Natural killer cell (primary cell): Measurements from ENCODE around the gene OR2B2. TPM values are rescaled to one million over a fixed set of nuclear protein-coding genes. Genes with fewer than 3 reads are reported as not detected.
"Not testable (repeated sequence)": the region's sequence is repeated elsewhere in the genome, so short reads cannot be mapped to it uniquely, and the experiment has no call there.

Source experiments
- ATAC-seq, 3 donors: fragments of 150-1000 bp in 2 of 3; fragments of 200-7000 bp in 1 of 3; cut with Tn5 transposase; 1 replicate in 1 of 3; 2 replicates in 2 of 3; pipeline ENCODE4 v1.10.0; 2021; ENCODE audit warnings: mild to moderate bottlenecking in 2 of 3, moderate library complexity in 2 of 3
- DNase-seq, 2 donors: peaks; one replicate each; pipeline versions ENCODE4 v3.0.0 to v3.0.0-alpha.2; 2013 to 2021; ENCODE audit warnings: mixed read lengths in 1 of 2
- H3K27ac ChIP-seq: one replicate; pipeline ENCODE4 v1.5.1; 2013; ENCODE audit warnings: mild to moderate bottlenecking, low read length
- H3K27me3 ChIP-seq: one replicate; pipeline ENCODE4 v1.6.1; 2013; ENCODE audit warnings: low read length; ENCODE audit not compliant: control insufficient read depth, insufficient read depth
- H3K36me3 ChIP-seq: one replicate; pipeline ENCODE4 v1.6.1; 2013; ENCODE audit warnings: low read length; ENCODE audit not compliant: control insufficient read depth, insufficient read depth
- H3K4me1 ChIP-seq: one replicate; pipeline ENCODE4 v1.6.1; 2013; ENCODE audit warnings: low read length; ENCODE audit not compliant: control insufficient read depth, insufficient read depth
- H3K4me3 ChIP-seq: one replicate; pipeline ENCODE4 v1.5.1; 2013; ENCODE audit warnings: low read length
- H3K9me3 ChIP-seq: one replicate; pipeline ENCODE4 v1.6.1; 2013; ENCODE audit warnings: low read length; ENCODE audit not compliant: control insufficient read depth, insufficient read depth
- H3K27ac Mint-ChIP-seq, 2 donors: one replicate each; pipeline ENCODE4 v1.8.0; 2022; ENCODE audit warnings: mild to moderate bottlenecking in 2 of 2, mixed read lengths in 2 of 2, moderate library complexity in 1 of 2
- H3K27me3 Mint-ChIP-seq, 2 donors: one replicate each; pipeline ENCODE4 v1.8.0; 2022; ENCODE audit warnings: low read depth in 2 of 2, mixed read lengths in 2 of 2
- H3K36me3 Mint-ChIP-seq: one replicate; pipeline ENCODE4 v1.8.0; 2022; ENCODE audit warnings: mixed read lengths
- H3K4me1 Mint-ChIP-seq, 2 donors: one replicate each; pipeline ENCODE4 v1.8.0; 2022; ENCODE audit warnings: mixed read lengths in 2 of 2
- H3K4me3 Mint-ChIP-seq: one replicate; pipeline ENCODE4 v1.8.0; 2022; ENCODE audit warnings: mild to moderate bottlenecking, moderate library complexity, mixed read lengths
- H3K9me3 Mint-ChIP-seq, 2 donors: one replicate each; pipeline ENCODE4 v1.8.0; 2022; ENCODE audit warnings: mixed read lengths in 2 of 2
- WGBS: methylation state at CpG from one replicate; pipeline ENCODE4 v1.1.7; 2013; ENCODE audit warnings: missing lambda C conversion rate; ENCODE audit not compliant: insufficient coverage; 5-methylcytosine and 5-hydroxymethylcytosine counted together
- intact Hi-C: fragments of 100-400 bp; cut with micrococcal nuclease; formaldehyde crosslinking; loops from one replicate; pipeline ENCODE4 v1.14.2; 2022
- total RNA-seq, 4 donors: library from RNA; stranded (reverse); fragments of 120-200 nt in 1 of 4; gene quantifications; one replicate each; pipeline versions ENCODE4 v1.2.3 to v1.2.4, GENCODE V29; 2013 to 2022
- TF ChIP-seq, protein P1 (sequence below): fragments of 200-600 bp; IDR thresholded peaks from one replicate; pipeline ENCODE4 v1.8.0; 2022; ENCODE audit warnings: antibody characterized with exemption

Gene OR2B2
- total RNA-seq, 3 donors from 2014 or later (not counting 1 experiment from before 2014, with no cell fraction given): not detected

GRCh38 chr6:27902335-27903314 is 9.6 kb downstream of the OR2B2 start:
- Histone ChIP-seq H3K4me1 (peaks cover 7% of the 10 kb centered on the region), H3K4me3 (peak overlapping the region; percentile 64), H3K36me3 (no peaks in the 10 kb centered on the region), H3K27ac (peak overlapping the region; percentile 90), H3K9me3 (no peaks in the 10 kb centered on the region), H3K27me3 (peaks cover 4% of the 10 kb centered on the region)
- peaks cover 6 to 12% of the 10 kb centered on the region in 2 donors for H3K27me3 Mint-ChIP-seq
- 2% methylated on average over 30 of the region's 38 CpGs for WGBS
- TF ChIP-seq, protein P1, sequence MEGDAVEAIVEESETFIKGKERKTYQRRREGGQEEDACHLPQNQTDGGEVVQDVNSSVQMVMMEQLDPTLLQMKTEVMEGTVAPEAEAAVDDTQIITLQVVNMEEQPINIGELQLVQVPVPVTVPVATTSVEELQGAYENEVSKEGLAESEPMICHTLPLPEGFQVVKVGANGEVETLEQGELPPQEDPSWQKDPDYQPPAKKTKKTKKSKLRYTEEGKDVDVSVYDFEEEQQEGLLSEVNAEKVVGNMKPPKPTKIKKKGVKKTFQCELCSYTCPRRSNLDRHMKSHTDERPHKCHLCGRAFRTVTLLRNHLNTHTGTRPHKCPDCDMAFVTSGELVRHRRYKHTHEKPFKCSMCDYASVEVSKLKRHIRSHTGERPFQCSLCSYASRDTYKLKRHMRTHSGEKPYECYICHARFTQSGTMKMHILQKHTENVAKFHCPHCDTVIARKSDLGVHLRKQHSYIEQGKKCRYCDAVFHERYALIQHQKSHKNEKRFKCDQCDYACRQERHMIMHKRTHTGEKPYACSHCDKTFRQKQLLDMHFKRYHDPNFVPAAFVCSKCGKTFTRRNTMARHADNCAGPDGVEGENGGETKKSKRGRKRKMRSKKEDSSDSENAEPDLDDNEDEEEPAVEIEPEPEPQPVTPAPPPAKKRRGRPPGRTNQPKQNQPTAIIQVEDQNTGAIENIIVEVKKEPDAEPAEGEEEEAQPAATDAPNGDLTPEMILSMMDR: no peak
- no peaks in the 10 kb centered on the region for H3K9me3 Mint-ChIP-seq
- intact Hi-C loops: loop anchor here (1.0 to 2.0 kb wide), 2 partner anchors 130 to 424 kb away; no protein-coding TSS in a partner anchor
- peak overlapping the region; percentile 95 to 99 for H3K27ac Mint-ChIP-seq
- H3K4me1 Mint-ChIP-seq: peaks cover 10 to 17% of the 10 kb centered on the region in 2 donors
- DNase-seq (peak; percentile 91 to 96), ATAC-seq (peak; percentile 87 to 90 (median 87))
- no peaks in the 10 kb centered on the region for H3K36me3 Mint-ChIP-seq
- H3K4me3 Mint-ChIP-seq: peak overlapping the region; percentile 91

DNA sequence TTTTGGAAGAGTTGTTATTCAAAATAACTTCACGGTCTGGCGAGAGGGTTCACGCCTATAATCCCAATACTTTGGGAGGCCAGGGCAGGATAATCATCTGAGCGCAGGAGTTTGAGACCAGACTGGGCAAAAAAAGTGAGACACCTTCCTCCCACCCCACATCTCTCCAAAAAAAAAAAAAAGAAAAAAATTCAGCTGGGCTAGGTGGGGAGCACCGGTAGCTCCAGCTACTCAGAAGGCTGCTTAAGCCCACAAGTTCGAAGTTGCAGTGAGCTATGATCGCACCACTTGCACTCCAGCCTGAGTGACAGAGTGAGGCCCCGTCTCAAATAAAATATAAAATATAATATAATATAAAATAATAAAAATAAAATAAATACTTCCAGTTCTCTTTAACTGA is 10.4 kb downstream of the OR2B2 start:
- no peaks in the 10 kb centered on the region for H3K36me3 ChIP-seq
- H3K4me1 ChIP-seq: peaks cover 7% of the 10 kb centered on the region
- peak overlapping the region; percentile 95 to 99 for H3K27ac Mint-ChIP-seq
- H3K4me3 Mint-ChIP-seq: peak overlapping the region; percentile 91
- H3K4me1 Mint-ChIP-seq: peaks cover 10 to 17% of the 10 kb centered on the region in 2 donors
- intact Hi-C loops: loop anchor here (1.0 to 2.0 kb wide), 2 partner anchors 130 to 423 kb away; no protein-coding TSS in a partner anchor
- H3K27me3 ChIP-seq: peaks cover 4% of the 10 kb centered on the region
- no peaks in the 10 kb centered on the region for H3K9me3 Mint-ChIP-seq
- no peak overlapping the region for H3K27ac ChIP-seq
- 75% methylated on average over 7 of the region's 8 CpGs for WGBS
- ATAC-seq: no peak
- peak in 1 of 2 donors; percentile 10 for DNase-seq
- H3K27me3 Mint-ChIP-seq: peaks cover 3 to 12% of the 10 kb centered on the region in 2 donors
- H3K9me3 ChIP-seq: no peaks in the 10 kb centered on the region
- no peaks in the 10 kb centered on the region for H3K36me3 Mint-ChIP-seq
- TF ChIP-seq, protein P1: no peak
- H3K4me3 ChIP-seq: no peak overlapping the region

GRCh38 chr6:27900197-27900596 is 12.0 kb downstream of the OR2B2 start:
- H3K36me3 Mint-ChIP-seq, H3K4me3 ChIP-seq, H3K9me3 Mint-ChIP-seq, H3K27me3 Mint-ChIP-seq, H3K27ac Mint-ChIP-seq, H3K27me3 ChIP-seq, DNase-seq, intact Hi-C loops, H3K4me3 Mint-ChIP-seq, H3K4me1 ChIP-seq, H3K36me3 ChIP-seq, H3K27ac ChIP-seq, ATAC-seq, H3K9me3 ChIP-seq: not testable (repeated sequence)
- peaks cover 10 to 17% of the 10 kb centered on the region in 2 donors for H3K4me1 Mint-ChIP-seq
- WGBS: 95% methylated on average over 5 of the region's 7 CpGs

GRCh38 chr6:27899543-27899942 is 12.7 kb downstream of the OR2B2 start:
- peaks cover 0 to 6% of the 10 kb centered on the region in 2 donors for H3K27me3 Mint-ChIP-seq
- H3K4me1 ChIP-seq: peaks cover 13% of the 10 kb centered on the region

More at GRCh38 chr6:27899543-27899942, 12.7 kb downstream of the OR2B2 start:
- Mint-ChIP-seq H3K27ac (no peak overlapping the region), H3K4me1 (peaks cover 10 to 17% of the 10 kb centered on the region in 2 donors), H3K36me3 (no peaks in the 10 kb centered on the region), H3K9me3 (no peaks in the 10 kb centered on the region), H3K4me3 (no peak overlapping the region)
- intact Hi-C loops: loop anchor here (10.0 kb wide), 3 partner anchors 455 to 1875 kb away; a partner anchor contains a TSS
- Histone ChIP-seq H3K4me3 (no peak overlapping the region), H3K27ac (no peak overlapping the region), H3K27me3 (no peaks in the 10 kb centered on the region), H3K9me3 (no peaks in the 10 kb centered on the region), H3K36me3 (no peaks in the 10 kb centered on the region)
- DNase-seq: no peak
- ATAC-seq: no peak
- TF ChIP-seq, protein P1: no peak
